GM18909 (cell line): ENCODE data around the gene CREB3L4.
A peak's percentile ranks its signal among the peaks of the same experiment; 100 is the strongest.

ENCODE experiments used
- ATAC-seq: cut with Tn5 transposase; IDR thresholded peaks from one replicate; pipeline ENCODE4 v1.9.1; 2021; ENCODE audit warnings: mild to moderate bottlenecking; ENCODE audit not compliant: unreplicated experiment, poor library complexity

Gene CREB3L4

GRCh38 chr1:153936011-153936802 is 31.5 kb upstream of the CREB3L4 start:
- ATAC-seq, result no peak

- no peak for ATAC-seq
Measured at GRCh38 chr1:153937331-153937730, 30.4 kb upstream of the CREB3L4 start.

GRCh38 chr1:153938996-153939395 is 28.7 kb upstream of the CREB3L4 start:
- ATAC-seq, result no peak

GRCh38 chr1:153939476-153939875 is 28.2 kb upstream of the CREB3L4 start:
- ATAC-seq, result no peak

GRCh38 chr1:153940756-153941155 is 26.9 kb upstream of the CREB3L4 start:
- no peak for ATAC-seq

GRCh38 chr1:153941826-153942725 is 25.6 kb upstream of the CREB3L4 start:
- no peak for ATAC-seq

- ATAC-seq, result no peak
Measured at GRCh38 chr1:153942766-153943549, 24.7 kb upstream of the CREB3L4 start.

GRCh38 chr1:153944005-153944826 is 23.5 kb upstream of the CREB3L4 start:
- no peak for ATAC-seq

GRCh38 chr1:153944827-153945117 is 22.9 kb upstream of the CREB3L4 start:
- no peak for ATAC-seq

- peak; percentile 27 for ATAC-seq
Measured at GRCh38 chr1:153945131-153945794, 22.4 kb upstream of the CREB3L4 start.

GRCh38 chr1:153945795-153946621 is 21.7 kb upstream of the CREB3L4 start:
- ATAC-seq, result peak; percentile 64

GRCh38 chr1:153946622-153947241 is 21.0 kb upstream of the CREB3L4 start, which contains the start of gene DENND4B:
DENND4B (minus strand) TSS chr1:153946718; CDS start chr1:153944374, 2,344 bp downstream.
- ATAC-seq, result peak; percentile 67

GRCh38 chr1:153951183-153951582 is 16.5 kb upstream of the CREB3L4 start:
- ATAC-seq, result no peak

GRCh38 chr1:153951801-153952200 is 15.9 kb upstream of the CREB3L4 start:
- no peak for ATAC-seq

GRCh38 chr1:153953859-153954365 is 13.8 kb upstream of the CREB3L4 start:
- no peak for ATAC-seq

- ATAC-seq, result no peak
Measured at GRCh38 chr1:153954826-153955225, 12.9 kb upstream of the CREB3L4 start.

- ATAC-seq, result no peak
Measured at GRCh38 chr1:153956997-153957715, 10.5 kb upstream of the CREB3L4 start.
